HG02870 (cell line): ENCODE measurements around the gene TRIM7.
"Not testable (repeated sequence)": the region's sequence is repeated elsewhere in the genome, so short reads cannot be mapped to it uniquely, and the experiment has no call there.

ENCODE experiments used
- ATAC-seq: cut with Tn5 transposase; IDR thresholded peaks from one replicate; pipeline ENCODE4 v1.9.1; 2021; ENCODE audit warnings: mild to moderate bottlenecking, moderate library complexity; ENCODE audit not compliant: unreplicated experiment

The TRIM7 gene

GRCh38 chr5:181194489-181195248 lies 10.3 kb downstream of the TRIM7 start:
- ATAC-seq, result no peak

GRCh38 chr5:181193656-181194055 lies 11.3 kb downstream of the TRIM7 start:
- no peak for ATAC-seq

GRCh38 chr5:181192337-181193046 lies 12.5 kb downstream of the TRIM7 start:
- ATAC-seq, result no peak

GRCh38 chr5:181191526-181192336 lies 13.3 kb downstream of the TRIM7 start:
- ATAC-seq, result peak; percentile 56

- no peak for ATAC-seq
Observed at GRCh38 chr5:181190711-181191525, 14.1 kb downstream of the TRIM7 start.

GRCh38 chr5:181189962-181190710 lies 14.9 kb downstream of the TRIM7 start:
- no peak for ATAC-seq

- ATAC-seq, result no peak
Observed at GRCh38 chr5:181189363-181189961, 15.5 kb downstream of the TRIM7 start.

GRCh38 chr5:181188700-181189362 lies 16.2 kb downstream of the TRIM7 start:
- ATAC-seq, result no peak

GRCh38 chr5:181187500-181188213 lies 17.3 kb downstream of the TRIM7 start:
- ATAC-seq, result no peak

- no peak for ATAC-seq
Observed at GRCh38 chr5:181186986-181187499, 18.0 kb downstream of the TRIM7 start.

- ATAC-seq, result no peak
Observed at GRCh38 chr5:181186022-181186421, 19.0 kb downstream of the TRIM7 start.

- no peak for ATAC-seq
Observed at GRCh38 chr5:181185560-181185959, 19.4 kb downstream of the TRIM7 start.

GRCh38 chr5:181184845-181185216 lies 20.2 kb downstream of the TRIM7 start:
- no peak for ATAC-seq

GRCh38 chr5:181182651-181183050 lies 22.3 kb downstream of the TRIM7 start:
- no peak for ATAC-seq

- peak; percentile 57 for ATAC-seq
Observed at GRCh38 chr5:181181650-181182565, 23.1 kb downstream of the TRIM7 start.

GRCh38 chr5:181177559-181177958 lies 27.4 kb downstream of the TRIM7 start:
- ATAC-seq, result not testable (repeated sequence)
